HG03432 (cell line): ENCODE measurements around the gene OTOF.

Experiments used
- ATAC-seq: cut with Tn5 transposase; IDR thresholded peaks from one replicate; pipeline ENCODE4 v1.9.1; 2021; ENCODE audit warnings: mild to moderate bottlenecking, moderate library complexity; ENCODE audit not compliant: unreplicated experiment

Gene OTOF

DNA sequence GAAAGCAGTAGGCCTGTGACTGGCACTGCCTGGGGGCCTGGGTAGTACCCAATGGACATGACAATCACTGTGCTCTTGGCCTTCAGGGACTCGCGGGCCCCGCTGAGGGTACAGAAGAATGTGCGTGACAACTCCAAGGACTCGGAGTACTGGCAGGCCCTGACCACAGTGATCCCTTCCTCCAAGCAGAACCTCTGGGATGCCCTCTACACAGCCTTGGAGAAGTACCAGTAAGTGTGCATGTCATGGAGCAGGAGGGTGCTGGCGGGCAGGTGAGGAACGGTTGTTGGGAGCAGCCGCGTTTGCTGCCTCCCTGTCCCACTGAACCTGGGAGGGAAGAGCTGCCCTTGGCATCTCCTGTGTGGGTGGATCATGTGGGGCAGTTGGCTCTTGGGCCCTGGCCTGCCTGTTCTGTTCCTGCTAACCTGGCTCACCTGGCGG lies 23.3 kb downstream of the OTOF start:
- no peak for ATAC-seq

- no peak for ATAC-seq
Observed at GRCh38 chr2:26453421-26454329, 24.2 kb downstream of the OTOF start.

GRCh38 chr2:26451700-26452099 lies 26.2 kb downstream of the OTOF start:
- no peak for ATAC-seq

DNA sequence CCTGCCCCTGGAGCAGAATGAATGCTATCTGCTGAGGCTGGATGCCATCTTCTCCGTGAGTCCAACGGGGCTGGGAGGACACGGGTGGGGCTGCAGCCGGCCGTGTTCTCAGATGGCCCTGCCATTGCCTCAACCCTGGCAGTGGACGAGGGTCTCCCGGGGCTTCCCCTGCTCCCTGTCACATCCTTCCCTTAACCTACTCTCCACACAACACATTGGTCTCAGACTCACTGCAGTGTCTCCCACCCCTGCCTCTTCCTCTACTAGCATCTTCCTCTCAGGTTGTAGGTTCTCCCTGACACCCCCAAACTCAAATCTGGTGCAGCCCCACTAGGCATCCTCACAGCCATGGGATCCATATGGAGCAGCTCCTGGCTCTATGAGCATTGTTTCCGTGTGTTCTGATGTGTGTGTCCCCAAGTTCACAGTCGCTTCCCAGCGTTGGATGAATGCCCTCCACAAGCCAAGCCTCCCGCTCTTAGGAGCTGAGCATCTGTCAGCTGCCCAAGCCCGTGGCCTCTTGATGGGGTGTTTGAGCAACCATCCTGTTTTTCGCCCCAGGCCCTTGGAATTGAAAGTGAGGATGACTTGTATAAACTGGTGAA lies 27.8 kb downstream of the OTOF start:
- no peak for ATAC-seq

DNA sequence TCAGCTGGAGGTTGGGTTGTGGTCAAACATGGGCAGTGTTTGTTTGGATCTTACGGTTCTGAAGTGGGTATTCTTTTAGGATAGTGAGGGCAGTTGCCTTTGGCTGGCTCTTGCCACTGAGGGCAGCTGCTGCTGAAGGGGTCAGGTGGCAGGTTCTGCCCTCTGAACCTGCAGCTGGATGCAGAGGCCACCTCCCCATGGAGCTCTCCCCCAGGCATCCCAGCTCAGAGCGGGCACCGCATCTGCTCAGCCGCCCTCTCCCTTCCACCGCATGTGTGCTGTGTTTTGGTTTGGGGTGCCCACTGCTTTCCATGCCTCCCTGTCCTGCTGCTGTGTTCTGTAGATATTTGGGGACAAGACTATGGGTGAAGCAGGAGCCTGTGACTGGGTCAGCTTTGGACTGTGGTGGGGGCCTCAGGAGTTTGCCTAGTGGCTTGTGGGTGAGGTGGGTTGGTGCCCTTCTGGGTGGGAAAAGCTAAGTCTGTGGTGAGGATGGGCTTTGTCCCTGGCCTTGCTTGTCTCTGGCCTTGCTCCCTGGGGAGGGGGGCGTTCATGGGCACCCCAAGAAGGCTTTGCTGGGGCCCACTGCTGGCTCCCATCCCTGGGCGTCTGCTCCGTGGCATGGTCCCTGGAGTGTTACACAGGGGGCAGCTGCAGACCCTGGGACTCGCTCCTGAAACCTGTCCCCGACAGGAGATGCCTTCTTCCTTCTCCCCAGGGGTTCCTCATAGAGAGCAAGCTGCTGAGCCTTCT lies 28.5 kb downstream of the OTOF start:
- ATAC-seq, result no peak

GRCh38 chr2:26448651-26449050 lies 29.3 kb downstream of the OTOF start:
- no peak for ATAC-seq

GRCh38 chr2:26444236-26444635 lies 33.7 kb downstream of the OTOF start:
- no peak for ATAC-seq

- ATAC-seq, result no peak
Observed at GRCh38 chr2:26442707-26443106, 35.2 kb downstream of the OTOF start.

DNA sequence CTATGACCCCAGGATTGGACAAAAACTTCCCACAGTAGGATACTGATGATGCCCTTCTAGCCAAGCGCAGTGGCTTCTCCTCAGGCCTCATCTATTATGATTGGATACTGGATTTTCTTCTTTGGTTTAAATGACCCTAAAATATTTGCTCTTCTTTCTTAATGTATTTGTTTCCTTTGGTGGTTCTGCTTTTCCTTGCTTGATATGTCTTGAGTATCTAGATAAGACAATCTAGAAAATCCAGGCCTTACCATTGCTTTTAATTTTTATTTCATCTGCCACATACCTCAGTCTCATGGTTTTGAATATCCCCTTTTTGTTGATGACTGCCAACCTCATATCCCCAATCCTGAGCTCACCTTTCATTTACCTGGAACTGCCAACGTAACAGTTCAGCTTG lies 35.6 kb downstream of the OTOF start:
- no peak for ATAC-seq

DNA sequence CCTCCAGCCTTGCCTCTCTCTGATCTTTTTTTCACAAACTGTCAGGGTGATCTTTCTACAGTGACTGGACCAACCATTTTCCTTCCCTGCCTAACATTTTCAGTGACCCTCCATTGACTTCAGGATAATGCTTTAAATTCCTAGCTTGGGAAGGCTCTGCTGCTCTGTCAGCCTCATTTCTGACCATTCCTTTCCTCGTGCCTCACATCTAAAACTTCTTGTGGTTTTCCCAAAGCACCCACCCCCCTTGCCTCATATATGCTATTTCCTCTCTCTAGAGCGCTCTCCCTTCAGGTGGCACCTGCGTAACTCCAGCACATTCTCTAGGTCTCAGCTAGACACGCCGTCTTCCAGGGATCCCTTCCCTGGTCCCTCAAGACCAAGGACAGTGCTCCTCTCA lies 39.0 kb downstream of the OTOF start:
- no peak for ATAC-seq

DNA sequence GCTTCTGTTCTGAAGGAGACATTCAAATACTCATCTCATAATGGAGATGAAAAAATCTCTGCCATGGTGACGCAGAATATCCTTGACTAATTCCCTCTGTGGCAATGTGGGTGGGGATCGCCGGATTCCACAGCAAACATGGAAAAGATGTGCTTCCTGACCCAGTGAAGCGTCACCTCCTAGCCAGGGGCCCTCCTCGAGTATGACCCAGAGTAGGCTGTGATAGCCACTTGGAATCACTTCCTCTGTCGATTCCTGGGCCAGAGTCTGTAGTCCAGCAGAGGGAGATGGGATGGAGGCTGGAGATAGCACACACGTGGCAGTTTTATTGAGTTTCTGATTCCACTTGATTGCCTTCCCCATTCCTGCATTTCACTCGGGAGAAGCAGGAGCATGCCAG lies 39.4 kb downstream of the OTOF start:
- ATAC-seq, result no peak

DNA sequence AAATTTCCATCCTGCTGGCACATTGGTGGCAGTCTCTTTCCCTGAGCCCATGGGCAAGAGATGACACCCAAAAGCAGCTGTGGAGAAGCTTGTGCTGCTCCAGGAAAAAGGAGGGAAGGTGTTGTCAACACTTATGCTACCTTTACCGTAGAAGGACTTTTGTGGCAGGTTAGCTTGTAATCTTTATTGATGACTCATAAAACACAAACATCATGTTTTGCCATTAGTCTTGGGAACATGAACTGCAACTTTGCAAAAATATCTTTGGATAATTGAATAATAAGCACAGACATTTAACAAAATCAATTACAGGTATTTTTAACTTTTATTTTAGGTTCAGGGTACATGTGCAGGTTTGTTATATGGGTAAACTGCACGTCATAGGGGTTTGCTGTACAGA lies 42.8 kb downstream of the OTOF start:
- no peak for ATAC-seq

DNA sequence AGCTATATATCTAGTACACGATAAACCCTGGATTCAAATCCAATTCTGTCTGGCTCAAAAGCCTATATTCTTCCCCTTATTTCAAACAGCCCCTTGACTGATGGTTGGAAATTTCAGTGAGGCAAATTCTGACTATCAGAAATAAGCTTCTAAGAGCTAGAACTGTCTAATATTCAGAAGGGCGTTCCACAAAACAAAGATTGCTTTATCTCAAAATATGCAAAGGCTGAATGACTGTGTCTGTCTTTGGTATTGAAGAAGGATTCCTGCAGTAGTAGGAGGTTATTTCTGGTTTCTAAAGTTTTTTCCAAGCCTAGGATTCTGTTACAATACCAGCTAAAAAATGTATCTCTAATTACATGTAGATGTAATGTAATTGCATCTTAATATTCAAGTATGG lies 45.1 kb downstream of the OTOF start:
- ATAC-seq, result no peak

DNA sequence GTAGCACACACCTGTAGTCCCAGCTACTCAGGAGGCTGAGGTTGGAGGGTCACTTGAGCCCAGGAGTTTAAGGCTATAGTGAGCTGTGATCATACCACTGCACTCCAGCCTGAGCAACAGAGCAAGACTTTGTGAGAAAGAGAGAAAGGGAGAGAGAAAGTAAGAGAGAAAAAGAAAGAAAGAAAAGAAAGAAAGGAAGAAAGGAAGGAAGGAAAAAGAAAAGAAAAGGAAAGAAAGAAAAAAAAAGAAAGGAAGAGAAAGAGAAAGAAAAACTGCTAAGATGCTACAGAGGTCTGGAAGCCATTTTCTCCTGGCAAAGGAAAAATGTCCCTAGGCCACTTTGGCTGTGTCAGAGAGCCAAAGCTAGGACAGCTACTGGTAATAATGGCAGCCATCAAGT lies 45.6 kb downstream of the OTOF start:
- no peak for ATAC-seq

DNA sequence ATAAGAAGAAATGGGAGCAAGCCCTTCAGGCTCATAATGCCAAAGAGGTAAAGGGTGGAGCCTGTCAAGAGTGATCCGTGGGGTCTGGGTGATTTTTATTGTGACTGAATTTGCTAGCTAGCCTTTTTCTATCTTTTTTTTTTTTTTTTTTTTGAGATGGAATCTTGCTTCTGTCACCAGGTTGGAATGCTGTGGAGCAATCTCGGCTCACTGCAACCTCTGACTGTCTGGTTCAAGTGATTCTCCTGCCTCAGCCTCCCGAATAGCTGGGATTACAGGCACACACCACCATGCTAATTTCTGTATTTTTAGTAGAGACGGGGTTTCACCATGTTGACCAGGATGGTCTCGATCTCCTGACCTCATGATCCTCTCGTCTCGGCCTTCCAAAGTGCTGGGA lies 47.1 kb downstream of the OTOF start:
- no peak for ATAC-seq

DNA sequence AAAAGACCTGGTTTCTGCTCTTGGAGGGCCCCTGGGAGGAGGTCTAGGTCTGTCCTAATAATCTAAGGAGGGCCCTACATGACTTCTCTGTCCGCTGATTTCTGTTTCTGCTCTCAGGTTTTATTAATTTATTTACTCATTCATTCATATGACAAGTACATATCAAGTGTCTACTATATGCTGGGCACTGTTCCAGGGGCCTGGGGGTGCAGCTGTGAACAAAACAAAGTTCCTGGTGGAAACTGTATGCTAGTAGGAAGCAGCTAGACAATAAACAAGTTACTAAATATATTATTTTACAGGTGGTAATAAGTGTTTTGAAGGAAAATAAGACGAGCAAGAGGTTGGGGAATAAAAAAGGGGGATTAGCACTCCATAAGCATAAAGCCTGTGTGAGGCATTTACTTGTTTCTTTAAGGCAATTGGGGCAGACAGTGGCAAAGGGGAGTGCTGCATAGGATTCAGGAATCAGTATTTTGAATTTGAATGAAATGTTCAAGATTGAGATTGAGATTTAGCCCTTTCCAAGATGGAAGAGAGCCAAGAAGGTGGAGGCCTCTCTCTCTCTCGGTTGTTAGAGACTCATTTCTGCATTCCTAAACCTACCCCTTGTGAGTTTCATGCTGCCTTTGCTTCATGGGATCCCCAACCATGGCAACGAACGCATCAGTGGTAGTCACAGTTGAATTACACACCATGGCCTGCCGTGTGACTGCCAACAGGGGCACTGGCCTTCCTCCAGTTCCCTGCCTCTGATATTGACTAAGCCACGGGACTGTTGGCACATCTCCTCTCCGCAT lies 47.9 kb downstream of the OTOF start:
- no peak for ATAC-seq

DNA sequence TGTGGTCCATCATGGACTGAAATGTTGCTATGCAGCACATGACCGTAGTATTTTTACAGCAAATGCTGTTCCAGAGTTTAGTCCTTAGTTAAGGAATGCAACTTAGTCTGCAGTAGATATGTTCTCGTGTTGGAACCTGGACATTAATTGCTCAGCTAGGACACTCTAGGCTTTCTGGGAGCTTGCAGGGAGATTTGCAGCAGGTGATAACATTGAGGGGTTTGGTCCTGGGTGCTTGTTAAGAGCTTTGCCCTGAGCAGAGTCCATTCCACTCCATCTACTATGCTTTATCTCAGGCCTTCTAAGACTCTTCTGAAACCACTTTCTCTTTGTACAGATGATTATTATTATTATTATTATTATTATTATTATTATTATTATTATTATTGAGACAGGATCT lies 49.1 kb downstream of the OTOF start:
- ATAC-seq, result no peak

DNA sequence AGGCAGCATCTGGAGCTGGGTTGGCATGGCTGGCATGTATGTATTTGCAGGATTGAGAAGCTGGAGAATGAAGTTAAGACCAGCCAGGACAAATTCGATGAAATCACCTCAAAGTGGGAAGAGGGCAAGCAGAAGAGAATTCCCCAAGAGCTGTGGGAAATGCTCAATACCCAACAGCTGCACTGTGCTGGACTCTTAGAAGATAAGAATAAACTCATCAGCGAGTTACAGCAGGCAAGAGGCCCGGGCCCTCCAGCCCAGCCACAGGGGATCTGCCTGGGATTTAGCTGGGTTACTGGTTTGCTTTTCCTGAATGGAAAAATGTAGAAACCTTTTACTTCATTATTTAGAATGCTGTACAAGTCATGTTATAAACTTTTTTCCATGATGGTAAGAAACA lies 53.7 kb downstream of the OTOF start:
- ATAC-seq, result no peak

GRCh38 chr2:26423750-26424149 lies 54.2 kb downstream of the OTOF start:
- ATAC-seq, result no peak

DNA sequence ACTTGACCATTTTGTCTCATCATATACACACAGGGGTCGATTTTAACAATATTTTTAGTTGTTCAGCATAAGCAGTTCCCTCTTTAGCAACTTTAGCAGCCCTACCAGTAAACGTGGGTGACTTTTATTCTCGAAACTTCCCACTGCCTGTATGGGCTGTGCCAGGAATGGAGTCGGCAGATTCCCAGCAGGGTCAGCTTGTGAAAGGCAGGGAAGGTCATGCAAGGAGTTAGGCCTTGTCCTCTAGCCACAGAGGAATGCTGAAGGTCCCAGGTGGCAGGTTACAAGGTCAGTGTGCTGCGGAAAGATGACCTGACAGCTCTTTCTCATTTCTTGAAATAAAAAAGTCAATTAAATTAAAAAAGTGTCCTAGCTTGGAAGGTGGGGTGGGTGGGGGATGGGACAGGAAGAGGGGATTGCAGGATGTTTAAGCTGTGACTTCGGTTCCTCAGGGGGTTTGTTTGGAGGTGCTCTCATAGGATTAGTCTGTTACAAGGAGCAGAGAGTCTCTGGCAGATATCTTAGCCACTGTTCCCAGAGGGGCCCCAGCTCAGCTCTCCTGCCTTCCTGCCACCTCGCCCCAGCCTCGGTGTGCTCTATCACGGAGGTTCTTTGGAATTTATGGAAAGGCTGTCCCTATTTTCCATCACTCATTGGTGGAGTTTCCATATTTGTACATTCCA lies 54.8 kb downstream of the OTOF start:
- no peak for ATAC-seq
